ENCODE results near the gene BASP1.

DNA sequence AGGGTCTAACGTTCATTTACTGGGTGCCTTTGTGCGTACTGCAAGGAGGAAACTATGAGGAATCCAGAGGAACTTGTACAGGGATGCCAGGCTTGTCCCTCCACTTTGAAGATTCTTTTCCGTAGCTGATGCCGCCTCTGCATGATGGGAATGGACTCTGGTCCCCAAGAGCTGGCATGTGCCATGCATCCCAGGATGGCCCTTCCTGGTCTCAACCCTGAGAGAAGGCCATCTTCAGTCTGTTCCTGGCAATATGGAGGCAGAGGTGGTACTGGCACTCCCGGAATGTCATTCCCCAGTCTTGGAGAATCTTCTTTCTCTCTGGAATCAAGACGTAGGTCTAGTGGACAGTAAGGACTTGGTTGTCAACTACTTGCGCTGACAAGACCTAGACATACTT lies 61.5 kb downstream of the BASP1 start:
- TF ChIP-seq, protein P1, sequence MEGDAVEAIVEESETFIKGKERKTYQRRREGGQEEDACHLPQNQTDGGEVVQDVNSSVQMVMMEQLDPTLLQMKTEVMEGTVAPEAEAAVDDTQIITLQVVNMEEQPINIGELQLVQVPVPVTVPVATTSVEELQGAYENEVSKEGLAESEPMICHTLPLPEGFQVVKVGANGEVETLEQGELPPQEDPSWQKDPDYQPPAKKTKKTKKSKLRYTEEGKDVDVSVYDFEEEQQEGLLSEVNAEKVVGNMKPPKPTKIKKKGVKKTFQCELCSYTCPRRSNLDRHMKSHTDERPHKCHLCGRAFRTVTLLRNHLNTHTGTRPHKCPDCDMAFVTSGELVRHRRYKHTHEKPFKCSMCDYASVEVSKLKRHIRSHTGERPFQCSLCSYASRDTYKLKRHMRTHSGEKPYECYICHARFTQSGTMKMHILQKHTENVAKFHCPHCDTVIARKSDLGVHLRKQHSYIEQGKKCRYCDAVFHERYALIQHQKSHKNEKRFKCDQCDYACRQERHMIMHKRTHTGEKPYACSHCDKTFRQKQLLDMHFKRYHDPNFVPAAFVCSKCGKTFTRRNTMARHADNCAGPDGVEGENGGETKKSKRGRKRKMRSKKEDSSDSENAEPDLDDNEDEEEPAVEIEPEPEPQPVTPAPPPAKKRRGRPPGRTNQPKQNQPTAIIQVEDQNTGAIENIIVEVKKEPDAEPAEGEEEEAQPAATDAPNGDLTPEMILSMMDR (IDR thresholded peaks at IDR 0.05; ENCODE audit: poor library complexity) = no peak
- no peak for TF ChIP-seq EZH2 (IDR thresholded peaks at IDR 0.05; ENCODE audit: borderline replicate concordance)

Measured in hepatocyte (in vitro differentiated cells).